GM11168 (cell line): Measurements from ENCODE around the gene RPH3AL.

Experiments used
- in situ Hi-C: fragments of 300-500 bp; cut with MboI; formaldehyde crosslinking; loops from one replicate; pipeline ENCODE4 v1.12.0; 2022; ENCODE audit warnings: low sequenced_read_pairs; ENCODE audit not compliant: unreplicated experiment

Gene RPH3AL

DNA sequence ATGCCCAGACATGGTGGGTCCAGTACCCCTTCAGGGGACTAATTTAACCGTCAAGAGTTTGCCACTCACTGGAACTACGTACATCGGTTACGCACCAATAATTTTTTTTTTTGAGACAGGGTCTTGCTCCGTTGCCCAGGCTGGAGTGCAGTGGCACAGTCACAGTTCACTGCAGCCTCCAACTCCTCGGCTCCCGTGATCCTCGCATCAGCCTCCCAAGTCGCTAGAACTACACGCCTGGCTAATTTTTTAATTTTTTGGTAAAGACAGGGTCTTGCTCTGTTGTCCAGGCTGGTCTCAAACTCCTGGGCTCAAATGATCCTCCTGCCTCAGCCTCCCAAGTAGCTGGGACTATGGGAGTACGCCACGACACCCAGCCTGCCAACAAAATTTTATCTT is 15.6 kb downstream of the RPH3AL start:
- in situ Hi-C loops = no loop called here

DNA sequence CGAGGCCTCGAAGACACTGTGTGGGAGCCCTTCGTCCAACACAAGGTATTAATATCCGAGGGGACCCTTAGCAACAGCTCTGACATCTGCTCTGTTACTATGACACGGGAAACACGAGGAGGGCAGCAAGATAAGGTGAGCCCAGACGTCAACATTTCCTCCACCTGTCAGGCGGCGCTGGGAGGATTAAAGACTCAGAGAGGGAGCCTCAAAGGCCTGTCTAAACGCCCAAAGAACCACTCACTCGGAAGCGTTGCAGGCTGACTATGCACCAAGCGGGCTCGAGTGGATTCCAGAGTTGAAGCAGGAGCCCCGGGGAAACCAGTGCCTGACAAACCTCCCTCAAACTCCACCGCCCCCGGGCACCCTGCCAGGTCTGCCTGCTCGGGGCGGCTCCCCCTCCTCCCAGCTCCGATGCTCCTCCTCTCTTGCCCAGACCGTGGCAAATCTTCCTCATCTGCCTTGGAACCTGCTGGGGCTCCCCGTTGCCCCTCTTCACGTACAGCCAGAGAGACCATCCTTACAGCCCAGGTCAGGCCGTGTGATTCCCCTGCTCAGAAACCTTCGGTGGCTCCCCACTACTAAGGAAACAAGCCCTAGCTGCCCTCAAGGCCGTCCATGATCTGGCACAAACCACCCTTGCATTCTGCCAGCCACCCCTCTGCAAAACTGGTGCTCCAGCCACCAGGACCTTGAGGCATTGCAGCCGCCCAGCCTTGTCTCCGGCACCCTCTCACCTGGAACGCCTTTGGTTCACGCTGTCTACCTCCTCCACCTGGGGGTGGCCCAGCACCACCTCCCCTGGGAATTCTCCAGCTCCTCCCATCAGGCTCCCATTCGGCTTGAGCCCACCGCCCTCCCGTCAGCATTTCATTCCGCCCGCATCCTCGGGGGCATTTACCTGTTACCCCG is 16.2 kb downstream of the RPH3AL start:
- in situ Hi-C loops = no loop called here

DNA sequence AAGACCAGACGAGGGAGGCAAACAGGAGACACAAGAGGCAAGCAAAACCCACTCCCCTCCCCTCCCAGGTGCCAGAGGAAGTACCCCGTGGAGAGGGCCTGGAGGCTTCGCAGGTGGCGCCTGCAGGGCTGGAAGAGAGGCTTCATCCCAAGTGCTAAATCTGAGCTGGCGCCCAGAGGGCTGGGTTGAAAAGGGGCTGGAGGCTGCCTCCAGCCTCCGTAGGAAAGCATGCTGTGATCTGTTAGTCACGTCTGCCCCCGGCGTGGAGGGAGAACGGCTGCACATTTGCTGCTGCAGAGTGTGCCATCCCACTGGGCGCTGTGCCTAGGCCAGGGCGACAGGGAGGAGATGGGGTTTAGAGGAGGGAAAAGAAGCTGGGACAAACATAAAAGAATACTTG is 16.9 kb downstream of the RPH3AL start:
- in situ Hi-C loops = no loop called here

DNA sequence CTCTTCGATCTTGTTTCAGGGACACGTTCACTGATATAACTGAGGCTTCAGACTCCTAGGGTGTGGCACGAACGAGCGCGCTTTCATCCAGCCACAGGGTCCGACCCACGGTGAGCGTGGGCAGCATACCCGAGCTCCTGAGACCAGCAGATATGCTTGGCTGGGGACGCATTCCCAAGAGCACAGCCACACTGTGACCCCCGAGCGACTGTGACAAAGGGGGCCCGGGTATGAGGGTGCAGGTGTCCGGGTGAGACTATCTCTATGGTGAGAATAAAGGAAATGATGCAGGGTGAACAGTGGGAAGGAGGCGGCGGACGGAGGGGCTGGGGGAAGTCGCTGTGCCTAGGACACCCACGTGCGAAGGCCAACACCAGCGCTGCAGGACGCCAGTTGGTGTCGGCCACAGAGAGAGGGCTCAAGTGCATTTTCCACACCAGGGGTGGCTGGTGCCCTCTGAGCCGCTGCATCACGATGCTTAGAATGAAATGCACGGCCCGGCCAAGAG is 17.6 kb downstream of the RPH3AL start:
- in situ Hi-C loops = no loop called here

DNA sequence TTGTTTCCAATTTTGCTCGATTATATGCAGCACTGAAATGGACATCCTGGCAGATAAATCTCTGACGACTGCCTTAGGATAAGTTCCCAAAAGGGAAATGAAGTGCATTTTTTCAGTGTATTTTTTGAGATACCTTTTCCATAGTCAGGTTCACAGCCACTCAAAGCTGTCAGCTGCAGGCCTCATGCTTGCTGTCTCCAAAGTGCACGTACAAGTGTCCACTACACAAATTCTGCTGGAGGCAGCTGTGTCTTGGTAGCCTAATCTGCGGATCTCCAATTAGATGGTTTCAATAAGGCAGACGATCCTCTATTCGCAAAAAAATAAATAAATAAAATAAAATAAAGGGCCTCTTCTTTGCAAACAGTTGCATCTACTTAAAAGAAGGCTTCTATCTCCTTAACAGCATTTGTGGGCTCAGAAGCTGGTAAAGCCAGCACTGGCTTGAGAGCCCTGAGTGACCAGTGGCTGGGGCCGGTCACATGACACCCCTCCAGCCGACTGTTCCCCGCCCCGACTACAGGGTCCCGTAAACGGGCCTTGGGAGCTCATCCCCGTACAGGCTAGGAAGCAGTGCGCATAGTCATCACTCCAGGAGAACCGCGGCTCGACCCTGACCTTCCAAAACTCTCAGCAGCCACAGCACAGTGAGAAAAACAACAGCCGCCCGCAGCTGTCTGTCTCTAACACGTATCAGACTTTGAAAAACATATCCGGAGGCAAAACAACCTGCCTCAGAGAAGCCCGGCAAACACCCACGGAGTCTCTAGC is 18.8 kb downstream of the RPH3AL start:
- in situ Hi-C loops = no loop called here

DNA sequence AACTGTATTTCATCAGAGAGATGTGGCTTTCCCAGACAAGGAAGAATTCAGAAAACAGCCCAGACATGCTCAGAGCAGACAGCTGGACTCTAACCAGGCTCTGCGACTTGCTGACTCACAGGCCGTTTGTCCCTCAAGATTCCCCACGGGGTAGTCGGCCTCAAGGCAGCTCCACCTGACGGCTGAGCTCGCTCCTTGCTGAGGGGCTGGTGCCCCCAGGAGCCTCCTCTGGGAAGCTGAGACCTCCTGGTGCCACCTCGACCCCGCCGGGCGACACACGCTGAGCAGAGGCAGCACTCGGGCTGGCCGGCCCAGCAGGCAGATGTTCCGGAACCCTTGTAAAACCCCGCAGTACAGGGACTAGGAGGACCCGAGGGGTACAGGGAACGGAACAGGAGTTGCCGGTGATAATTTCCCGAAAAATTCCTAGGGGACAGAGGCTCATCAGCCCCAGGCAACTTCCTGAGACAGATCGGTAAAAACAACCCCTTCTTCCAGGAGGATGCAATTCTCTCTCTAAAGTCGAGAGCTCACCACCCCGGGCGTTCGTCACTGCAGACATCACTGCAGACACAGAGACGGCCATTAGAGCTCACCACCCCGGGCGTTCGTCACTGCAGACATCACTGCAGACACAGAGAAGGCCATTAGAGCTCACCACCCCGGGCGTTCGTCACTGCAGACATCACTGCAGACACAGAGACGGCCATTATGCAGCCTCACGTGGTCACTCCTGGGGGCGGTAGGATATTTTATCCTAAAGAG is 19.9 kb downstream of the RPH3AL start:
- in situ Hi-C loops = no loop called here

DNA sequence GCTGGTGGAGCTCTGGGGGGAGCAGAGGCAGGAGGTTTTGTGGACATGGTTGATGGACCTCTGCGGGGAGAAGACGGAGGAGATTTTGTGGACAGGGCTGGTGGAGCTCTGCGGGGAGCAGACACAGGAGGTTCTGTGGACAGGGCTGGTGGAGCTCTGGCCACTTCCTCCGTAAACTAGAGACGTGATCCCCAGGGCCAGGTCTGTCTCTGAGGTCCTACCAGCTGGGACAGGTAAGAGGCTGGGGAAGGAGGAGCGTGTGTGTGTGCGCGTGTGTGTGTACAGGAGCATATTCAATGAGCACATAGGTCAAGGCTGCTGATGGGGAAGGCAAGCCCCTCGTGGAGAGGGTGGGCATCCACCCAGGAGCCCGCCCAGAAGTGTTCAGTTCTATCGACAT is 20.6 kb downstream of the RPH3AL start:
- in situ Hi-C loops = no loop called here

DNA sequence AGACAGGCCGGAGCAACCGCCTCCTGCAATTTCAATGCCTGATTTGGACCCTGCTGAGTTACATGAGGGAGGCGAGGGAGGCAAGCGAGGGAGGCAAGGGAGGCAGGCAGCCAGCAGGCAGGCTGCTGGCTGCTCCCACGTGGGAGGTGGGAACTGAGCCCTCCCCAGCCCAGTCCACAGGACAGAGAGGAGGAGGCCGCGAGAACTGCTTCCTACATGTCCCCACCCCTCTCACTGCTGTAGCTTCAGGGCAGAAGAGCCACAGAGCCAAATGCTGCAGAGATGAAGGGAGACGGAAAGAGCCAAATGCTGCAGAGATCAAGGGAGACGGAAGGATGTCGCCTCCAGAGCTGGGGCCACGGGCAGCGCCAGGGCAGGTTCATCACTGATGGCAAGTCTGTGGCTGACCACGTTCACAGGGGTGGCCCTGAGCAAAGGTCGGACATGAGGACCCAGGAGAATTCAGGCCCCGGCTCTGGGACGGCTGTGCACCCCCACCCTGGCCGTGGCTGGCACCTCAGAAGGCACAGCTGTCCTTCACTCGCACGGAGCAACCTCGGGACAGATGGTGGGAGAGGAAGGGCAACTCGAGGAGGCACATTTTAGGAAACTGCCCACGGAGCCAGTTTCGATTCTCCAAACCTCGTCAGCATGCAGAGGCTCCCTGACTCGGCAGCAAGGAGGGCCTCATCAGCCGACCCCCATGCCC is 21.5 kb downstream of the RPH3AL start:
- in situ Hi-C loops = no loop called here

DNA sequence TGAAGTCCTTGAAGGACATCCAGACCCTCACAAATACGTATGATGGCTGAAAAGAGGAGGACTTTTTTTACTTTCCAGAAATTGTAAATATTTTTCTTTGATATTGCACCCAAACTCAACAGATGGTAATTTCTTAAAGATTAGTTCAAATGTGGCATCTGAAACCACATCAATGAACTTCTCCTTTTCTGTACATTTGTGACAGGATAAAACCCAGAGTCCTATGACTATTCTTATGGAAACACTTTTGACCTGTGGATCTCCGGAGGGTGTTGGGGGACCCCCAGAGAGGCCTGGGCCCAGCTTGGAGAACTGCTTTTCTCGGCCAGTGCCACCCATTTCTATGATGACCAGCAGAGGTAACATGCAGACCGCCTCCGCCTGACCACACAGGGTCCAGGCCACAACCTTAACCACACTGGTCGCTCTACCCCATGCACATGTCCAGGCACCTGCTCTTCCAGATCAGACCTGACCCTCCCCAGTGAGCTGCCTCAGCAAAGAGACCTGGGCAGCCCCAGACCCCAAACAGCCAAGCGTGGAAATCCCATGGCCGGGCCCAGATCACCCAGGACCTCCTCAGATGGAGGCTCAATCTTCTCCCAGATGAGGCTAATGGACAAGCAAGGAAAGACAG is 22.7 kb downstream of the RPH3AL start:
- in situ Hi-C loops = no loop called here

DNA sequence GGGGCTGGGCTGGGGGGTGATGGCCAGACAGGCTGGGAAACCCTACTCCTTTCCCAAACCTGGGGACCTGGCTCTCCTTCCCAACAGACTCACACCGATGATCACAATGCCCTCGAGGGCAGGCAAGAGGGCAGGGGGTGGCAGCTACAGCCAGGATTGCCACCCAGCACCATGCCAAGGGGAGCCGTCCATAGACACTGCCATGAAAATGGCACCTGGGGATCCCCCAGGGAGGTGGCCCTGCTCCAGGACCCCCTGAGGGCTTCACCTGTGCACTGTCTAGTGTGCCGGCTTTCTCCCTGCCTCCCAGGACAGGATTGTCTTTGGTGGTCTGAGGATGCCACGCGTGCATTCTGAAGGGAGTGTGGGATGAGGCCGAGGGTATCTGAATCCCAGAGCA is 24.6 kb downstream of the RPH3AL start:
- in situ Hi-C loops = no loop called here

DNA sequence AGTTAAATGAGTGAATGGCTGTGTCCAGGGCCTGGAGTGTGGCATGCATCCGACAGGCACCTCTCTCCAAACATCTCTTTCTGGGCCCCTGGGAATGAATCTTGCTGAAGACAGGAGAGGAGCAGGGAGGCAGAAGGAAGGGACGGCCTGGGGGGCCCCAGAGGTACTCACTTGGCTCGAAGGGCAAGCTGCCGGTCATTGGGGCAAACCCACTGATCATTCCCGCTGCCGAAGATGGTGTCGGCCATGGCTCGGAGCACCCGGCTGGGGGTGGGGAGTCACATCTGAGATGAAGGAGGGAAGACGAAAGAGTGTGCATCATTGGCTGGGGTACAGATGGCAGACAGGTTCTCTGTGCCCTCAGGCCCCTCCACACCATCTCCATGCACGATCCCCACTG is 25.3 kb downstream of the RPH3AL start:
- in situ Hi-C loops = no loop called here

DNA sequence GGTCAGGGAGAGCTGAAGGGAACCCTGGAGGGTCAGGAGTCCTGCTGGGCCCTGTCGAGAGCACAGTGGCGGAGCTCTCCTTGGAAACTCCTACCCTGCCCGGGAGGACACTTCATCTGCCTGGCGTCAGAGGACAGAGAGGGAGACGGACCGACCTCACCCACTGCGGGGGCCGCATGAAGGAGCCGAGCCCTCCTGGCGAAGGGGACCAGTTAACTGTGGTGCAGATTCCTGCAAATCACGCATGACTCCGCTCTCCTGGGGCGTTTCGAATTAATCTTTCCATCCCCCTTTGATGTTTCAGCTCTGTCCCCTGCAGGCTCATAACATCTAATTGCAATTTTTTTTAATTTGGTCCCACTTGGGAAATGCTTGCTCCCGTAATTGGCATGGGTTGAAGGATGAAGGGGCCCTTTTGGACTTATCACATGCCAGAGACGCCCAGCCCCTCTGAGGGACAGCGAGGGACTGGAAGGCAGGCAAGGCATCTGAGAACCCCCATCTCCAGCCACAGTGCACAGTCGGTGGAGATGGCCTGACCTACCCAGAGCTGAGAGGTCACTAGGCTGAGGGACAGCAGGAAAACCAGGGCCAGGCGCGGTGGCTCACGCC is 26.5 kb downstream of the RPH3AL start:
- in situ Hi-C loops = no loop called here

DNA sequence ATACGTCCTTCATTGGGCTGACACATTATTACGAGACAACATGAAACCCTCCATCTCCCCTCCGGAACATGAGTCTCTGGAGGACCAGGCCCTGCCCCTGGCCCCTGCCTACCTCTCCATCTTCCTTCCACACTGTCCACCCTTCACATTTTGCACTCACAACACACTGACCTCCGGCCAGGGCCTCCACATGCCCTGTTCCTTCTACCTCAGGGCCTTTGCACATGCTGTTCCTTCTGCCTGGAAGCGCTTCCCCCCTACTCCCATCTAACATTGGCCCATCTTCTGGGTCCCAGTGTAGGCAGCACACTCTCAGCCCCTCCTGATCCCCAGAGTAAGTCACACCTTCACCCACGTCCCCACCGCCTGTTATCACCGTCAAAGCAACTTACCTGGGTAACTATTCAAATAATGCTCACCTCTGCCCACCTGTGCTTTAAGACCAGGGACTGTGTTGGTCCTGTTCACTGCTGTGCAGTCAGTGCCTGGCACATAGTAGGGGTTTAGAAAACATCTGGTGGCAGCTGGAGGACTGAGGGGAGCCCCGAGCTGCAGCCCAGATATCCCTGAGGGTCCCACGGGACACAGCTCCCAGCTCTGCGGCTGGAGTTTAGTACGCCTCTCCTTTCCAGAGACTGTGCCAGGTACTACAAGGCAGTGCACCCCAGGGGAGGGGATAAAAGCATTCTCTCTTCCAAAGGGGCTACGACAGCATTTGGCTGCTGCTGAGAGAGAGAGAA is 27.2 kb downstream of the RPH3AL start:
- in situ Hi-C loops = no loop called here

DNA sequence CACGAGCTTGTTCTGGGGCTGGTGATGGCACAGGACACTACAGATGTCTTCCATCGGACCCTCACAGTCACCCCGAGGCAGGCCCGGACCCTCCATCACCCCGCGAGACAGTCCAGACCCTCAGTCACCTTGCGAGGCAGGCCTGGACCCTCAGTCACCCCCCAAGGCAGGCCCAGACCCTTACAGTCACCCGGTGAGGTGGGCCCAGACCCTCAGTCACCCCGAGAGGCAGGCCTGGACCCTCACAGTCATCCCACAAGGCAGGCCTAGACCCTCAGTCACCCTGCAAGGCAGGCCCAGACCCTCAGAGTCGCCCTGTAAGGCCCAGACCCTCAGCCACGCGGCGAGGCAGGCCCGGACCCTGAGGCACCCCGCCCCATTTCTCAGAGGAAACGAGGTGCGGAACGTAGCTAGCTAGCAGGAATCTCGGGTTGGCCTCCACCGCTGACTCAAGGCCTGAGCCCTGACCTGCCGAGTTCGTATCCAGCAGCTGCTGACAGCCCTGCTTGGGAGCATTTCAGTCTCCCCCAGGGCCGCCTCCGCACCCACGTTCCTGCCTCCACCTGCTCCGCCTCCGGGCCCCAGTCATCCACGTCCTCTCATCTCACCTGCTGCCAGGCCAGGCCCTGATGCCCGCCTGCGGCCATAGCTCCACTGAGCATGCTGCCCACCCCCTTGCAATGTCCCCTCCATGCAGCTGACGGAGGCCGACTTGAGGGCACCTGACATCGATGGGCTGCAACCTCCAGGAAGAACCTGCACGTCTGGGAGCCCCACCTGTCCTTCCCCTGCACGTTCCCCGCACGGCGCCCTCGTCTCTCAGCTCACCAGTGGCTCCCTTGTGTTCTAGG is 28.7 kb downstream of the RPH3AL start:
- in situ Hi-C loops = no loop called here

DNA sequence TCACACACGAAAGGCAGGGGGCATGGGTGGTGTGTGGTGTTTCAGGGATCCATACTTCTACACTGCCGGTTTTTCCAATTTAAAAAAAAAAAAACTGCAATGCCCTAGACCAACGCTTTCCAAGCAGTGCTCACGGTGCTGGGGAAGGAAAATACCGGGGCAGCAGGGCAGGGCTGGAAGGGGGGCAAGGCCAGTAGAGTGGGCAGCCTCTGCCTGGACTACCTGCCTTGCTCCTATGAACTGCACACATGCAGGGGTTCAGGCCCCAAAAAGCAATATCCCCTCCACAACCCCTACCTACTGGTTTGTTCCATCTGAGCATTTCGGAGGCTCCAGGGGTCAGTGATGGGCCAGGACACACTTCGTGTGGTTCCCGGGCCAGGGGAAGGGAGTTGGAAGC is 29.4 kb downstream of the RPH3AL start:
- in situ Hi-C loops = no loop called here

DNA sequence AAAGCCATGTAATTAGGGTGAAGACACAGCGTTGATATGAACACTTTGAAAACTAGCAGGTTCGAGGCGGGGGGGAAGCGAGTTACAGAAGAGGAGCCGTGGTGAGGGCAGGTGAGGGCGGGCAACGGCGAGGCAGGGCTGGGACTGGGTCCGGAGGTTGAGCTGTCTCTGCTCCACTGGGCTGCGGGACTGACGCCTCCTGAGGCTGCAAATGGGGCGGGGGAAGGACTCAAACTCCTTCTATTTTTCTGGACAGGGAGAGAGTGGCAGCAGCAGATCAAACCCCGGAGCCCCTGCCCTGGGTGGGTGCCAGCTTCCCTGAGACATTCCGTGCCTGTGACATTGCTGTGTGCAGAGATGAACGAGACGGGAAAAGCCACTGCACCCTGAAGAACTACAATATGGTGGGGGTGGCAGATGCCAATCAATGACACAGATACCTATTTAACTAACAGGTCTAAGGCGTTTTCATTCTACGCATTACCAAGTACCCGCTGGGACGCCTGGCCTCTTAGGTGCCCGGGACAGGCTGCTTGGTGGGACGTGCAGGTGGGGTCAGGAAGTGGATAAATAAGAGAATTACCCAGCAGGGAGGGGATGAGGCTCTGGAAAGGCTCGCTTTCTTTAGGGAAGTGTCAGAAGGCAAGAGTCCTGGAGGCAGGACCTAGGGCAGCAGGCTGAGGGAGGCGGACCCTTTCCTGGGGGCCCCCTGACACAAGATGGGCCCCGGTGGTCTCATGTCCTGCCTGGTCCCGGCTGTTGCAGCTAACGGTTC is 30.4 kb downstream of the RPH3AL start:
- in situ Hi-C loops = no loop called here

DNA sequence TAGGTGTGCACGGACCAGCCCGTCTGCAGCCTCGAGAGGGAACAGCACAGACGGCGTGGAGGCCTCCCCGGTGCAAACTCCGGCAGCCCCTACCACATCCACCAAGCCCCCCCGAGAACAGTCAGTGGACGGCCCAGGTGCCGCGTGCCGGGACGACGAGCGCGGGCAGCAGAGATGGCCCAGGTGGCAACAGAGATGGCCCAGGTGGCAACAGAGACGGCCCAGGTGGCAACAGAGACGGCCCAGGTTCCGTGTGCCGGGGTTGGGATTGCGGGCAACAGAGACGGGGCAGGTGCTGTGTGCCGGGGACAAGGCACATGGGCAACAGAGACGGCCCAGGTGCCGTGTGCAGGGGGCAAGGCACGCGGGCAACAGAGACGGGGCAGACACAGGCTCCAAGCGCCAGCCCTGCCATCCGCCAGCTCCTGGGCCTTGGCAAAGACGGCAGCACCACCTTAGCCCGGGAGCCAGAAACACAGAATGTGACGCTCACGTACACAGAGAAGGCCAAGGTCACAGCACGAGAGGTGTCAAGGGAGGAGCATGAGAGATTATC is 31.1 kb downstream of the RPH3AL start:
- in situ Hi-C loops = no loop called here
